Peyer's patch (tissue), 4 donors: ENCODE data around the gene FAM47E. TPM values are rescaled to one million over a fixed set of nuclear protein-coding genes. Genes with fewer than 3 reads are reported as not detected.
A peak's percentile ranks its signal among the peaks of the same experiment; 100 is the strongest.

Experiments
- DNase-seq, 3 donors: peaks; one replicate each; pipeline ENCODE4 v3.0.0-alpha.2; 2017 to 2019
- H3K27ac ChIP-seq, 4 donors: fragments of 200-600 bp; sonication (generic); one replicate each; pipeline ENCODE4 v1.5.1; 2016 to 2019
- H3K27me3 ChIP-seq, 2 donors: fragments of 200-600 bp; sonication (generic); one replicate each; pipeline ENCODE4 v1.5.1; 2019
- H3K36me3 ChIP-seq, 3 donors: fragments of 200-600 bp; sonication (generic); one replicate each; pipeline ENCODE4 v1.5.1; 2016 to 2019
- H3K4me1 ChIP-seq, 4 donors: fragments of 200-600 bp; sonication (generic); one replicate each; pipeline ENCODE4 v1.5.1; 2016 to 2019
- H3K4me3 ChIP-seq, 4 donors: fragments of 200-600 bp; sonication (generic); 1 replicate in 3 of 4; 2 replicates in 1 of 4; pipeline ENCODE4 v1.5.1; 2016 to 2019; ENCODE audit warnings: mild to moderate bottlenecking in 1 of 4
- H3K9me3 ChIP-seq, 4 donors: fragments of 200-600 bp; sonication (generic); one replicate each; pipeline ENCODE4 v1.5.1; 2016 to 2019; ENCODE audit warnings: mild to moderate bottlenecking in 1 of 4
- CTCF ChIP-seq, 6 experiments: fragments of 450-650 bp in 4 of 6; fragments of 200-600 bp in 2 of 6; sonication (generic) in 1 of 6; IDR thresholded peaks; one replicate each; pipeline ENCODE4 v1.5.1; 2017 to 2019; ENCODE audit warnings: antibody characterized with exemption in 6 of 6, mild to moderate bottlenecking in 3 of 6, moderate library complexity in 1 of 6
- POLR2A ChIP-seq, 2 donors: fragments of 450-650 bp; IDR thresholded peaks; one replicate each; pipeline ENCODE4 v1.5.1; 2017; ENCODE audit warnings: antibody characterized with exemption in 2 of 2, mild to moderate bottlenecking in 2 of 2, moderate library complexity in 2 of 2
- total RNA-seq, 4 donors: library from RNA; depleted of rRNA; stranded (reverse); fragments of >200 nt; gene quantifications; one replicate each; pipeline ENCODE4 v1.1.0, GENCODE V29; 2016

FAM47E gene
- total RNA-seq, 4 donors from 2014 or later = 0.83 to 13.9 (median 7.6) TPM

- Histone ChIP-seq H3K27ac (no peak overlapping the region), H3K4me1 (no peaks in the 10 kb centered on the region), H3K9me3 (peaks cover 0 to 6% (median 0%) of the 10 kb centered on the region in 4 donors), H3K36me3 (no peaks in the 10 kb centered on the region), H3K27me3 (no peaks in the 10 kb centered on the region), H3K4me3 (no peak overlapping the region)
- no peak for DNase-seq
- TF ChIP-seq CTCF (IDR thresholded peaks at IDR 0.05) (no peak), POLR2A (IDR thresholded peaks at IDR 0.05) (no peak)
Measured at GRCh38 chr4:76233083-76233482, 18.4 kb upstream of the FAM47E start.

GRCh38 chr4:76233529-76233928, 18.0 kb upstream of the FAM47E start:
- peaks cover 0 to 5% (median 0%) of the 10 kb centered on the region in 4 donors for H3K9me3 ChIP-seq
- H3K27ac ChIP-seq = no peak overlapping the region
- H3K4me3 ChIP-seq = no peak overlapping the region
- DNase-seq = no peak
- no peaks in the 10 kb centered on the region for H3K4me1 ChIP-seq
- no peaks in the 10 kb centered on the region for H3K27me3 ChIP-seq
- TF ChIP-seq POLR2A (IDR thresholded peaks at IDR 0.05) (no peak), CTCF (IDR thresholded peaks at IDR 0.05) (no peak)
- no peaks in the 10 kb centered on the region for H3K36me3 ChIP-seq

GRCh38 chr4:76233967-76234678, 17.4 kb upstream of the FAM47E start:
- Histone ChIP-seq H3K4me1 (no peaks in the 10 kb centered on the region), H3K27me3 (no peaks in the 10 kb centered on the region), H3K36me3 (no peaks in the 10 kb centered on the region), H3K27ac (no peak overlapping the region), H3K9me3 (peaks cover 0 to 3% (median 0%) of the 10 kb centered on the region in 4 donors), H3K4me3 (no peak overlapping the region)
- no peak for TF ChIP-seq CTCF (IDR thresholded peaks at IDR 0.05)
- TF ChIP-seq POLR2A (IDR thresholded peaks at IDR 0.05) = no peak
- no peak for DNase-seq

GRCh38 chr4:76234679-76235044, 16.9 kb upstream of the FAM47E start:
- Histone ChIP-seq H3K27me3 (no peaks in the 10 kb centered on the region), H3K4me3 (no peak overlapping the region), H3K4me1 (no peaks in the 10 kb centered on the region), H3K36me3 (no peaks in the 10 kb centered on the region), H3K9me3 (peaks cover 0 to under 1% (median 0%) of the 10 kb centered on the region in 4 donors), H3K27ac (no peak overlapping the region)
- TF ChIP-seq POLR2A (IDR thresholded peaks at IDR 0.05) = no peak
- TF ChIP-seq CTCF (IDR thresholded peaks at IDR 0.05) = no peak
- no peak for DNase-seq

- Histone ChIP-seq H3K36me3 (no peaks in the 10 kb centered on the region), H3K4me1 (no peaks in the 10 kb centered on the region), H3K27me3 (no peaks in the 10 kb centered on the region), H3K27ac (peak overlapping the region in 3 of 4 donors; percentile 13 to 76 (median 49)), H3K4me3 (peak overlapping the region in 1 of 4 donors; percentile 1), H3K9me3 (peaks cover 0 to 8% (median 0%) of the 10 kb centered on the region in 4 donors)
- DNase-seq = no peak
- TF ChIP-seq CTCF (IDR thresholded peaks at IDR 0.05) (no peak), POLR2A (IDR thresholded peaks at IDR 0.05) (no peak)
Measured at GRCh38 chr4:76235407-76235806, 16.1 kb upstream of the FAM47E start.
